Stomach (tissue), 9 donors: ENCODE results near the gene KCNQ1. TPM values are rescaled to one million over a fixed set of nuclear protein-coding genes. Genes with fewer than 3 reads are reported as not detected.

Source experiments
- DNase-seq, 2 donors: peaks; one replicate each; pipeline versions ENCODE4 v3.0.0 to v3.0.0-alpha.2; 2013 to 2019
- H3K27ac ChIP-seq, 5 donors: fragments of 200-600 bp in 4 of 5; sonication (generic) in 4 of 5; one replicate each; pipeline ENCODE4 v1.5.1; 2013 to 2019; ENCODE audit warnings: mild to moderate bottlenecking in 1 of 5, moderate library complexity in 1 of 5
- H3K27me3 ChIP-seq, 3 donors: fragments of 200-600 bp; sonication (generic); one replicate each; pipeline ENCODE4 v1.5.1; 2017 to 2019; ENCODE audit warnings: mixed run types in 1 of 3
- H3K36me3 ChIP-seq, 4 donors: fragments of 200-600 bp; sonication (generic); 1 replicate in 3 of 4; 2 replicates in 1 of 4; pipeline ENCODE4 v1.5.1; 2016 to 2019
- H3K4me1 ChIP-seq, 4 donors: fragments of 200-600 bp; sonication (generic); one replicate each; pipeline ENCODE4 v1.5.1; 2016 to 2019
- H3K4me3 ChIP-seq, 4 donors: fragments of 200-600 bp; sonication (generic) in 3 of 4; one replicate each; pipeline ENCODE4 v1.5.1; 2016 to 2019; ENCODE audit warnings: mild to moderate bottlenecking in 1 of 4
- H3K9me3 ChIP-seq, 4 donors: fragments of 200-600 bp; sonication (generic); one replicate each; pipeline ENCODE4 v1.5.1; 2016 to 2019
- CTCF ChIP-seq, 7 experiments: fragments of 450-650 bp in 4 of 7; fragments of 200-600 bp in 3 of 7; sonication (generic) in 3 of 7; IDR thresholded peaks; one replicate each; pipeline ENCODE4 v1.5.1; 2016 to 2019; ENCODE audit warnings: antibody characterized with exemption in 7 of 7, control low read depth in 2 of 7, mild to moderate bottlenecking in 1 of 7
- EP300 ChIP-seq: sonication (generic); formaldehyde crosslinking; IDR thresholded peaks from one replicate; pipeline ENCODE4 v1.6.1; 2017; ENCODE audit warnings: antibody characterized with exemption
- POLR2A ChIP-seq, 4 donors: fragments of 450-650 bp; IDR thresholded peaks; one replicate each; pipeline ENCODE4 v1.6.1; 2016; ENCODE audit warnings: antibody characterized with exemption in 4 of 4, control low read depth in 2 of 4, mild to moderate bottlenecking in 1 of 4, moderate library complexity in 1 of 4
- POLR2AphosphoS5 ChIP-seq, 3 donors: sonication (generic); formaldehyde crosslinking; IDR thresholded peaks; one replicate each; pipeline ENCODE4 v1.6.1; 2016; ENCODE audit warnings: antibody characterized with exemption in 3 of 3
- WGBS, 5 donors: extraction: QIAGEN DNeasy Blood & Tissue Kit in 3 of 5; methylation state at CpG; one replicate each; pipeline versions ENCODE4 v1.1.5 to v1.1.7; 2013 to 2018; 5-methylcytosine and 5-hydroxymethylcytosine counted together
- intact Hi-C: fragments of 100-400 bp; cut with DNase I; formaldehyde crosslinking; loops from one replicate; pipeline ENCODE4 v1.15.1; 2023; ENCODE audit warnings: low total_unique reads
- polyA plus RNA-seq, 3 donors: library from polyadenylated mRNA; stranded (reverse); fragments of 200-250 nt; gene quantifications; one replicate each; pipeline ENCODE4 v1.2.3, GENCODE V29; 2013
- total RNA-seq, 5 donors: library from RNA; depleted of rRNA; stranded (reverse); fragments of >200 nt; gene quantifications; one replicate each; pipeline versions ENCODE4 v1.1.0 to v1.2.3, GENCODE V29; 2014 to 2016
- donor health status: healthy with polysubstance abuse.
- donor health status: Bipolar disorder and iron deficiency.
- donor health status: healthy.

Gene KCNQ1
- total and polyA plus RNA-seq, 8 donors, result 12.1 to 155 (median 49.0) TPM

GRCh38 chr11:2779499-2779980, 334.7 kb downstream of the KCNQ1 start:
- no peaks in the 10 kb centered on the region for H3K9me3 ChIP-seq
- H3K36me3 ChIP-seq, result peaks cover 0 to 6% (median 0%) of the 10 kb centered on the region in 4 donors
- no peak for DNase-seq
- WGBS, 5 donors, result 30 to 56% (median 48%) methylated on average over 10 to 11 of the region's 11 CpGs
- intact Hi-C loops, result no loop called here
- no peak for TF ChIP-seq POLR2A (IDR thresholded peaks at IDR 0.05)
- TF ChIP-seq CTCF (IDR thresholded peaks at IDR 0.05), result no peak
- TF ChIP-seq EP300, result no peak
- TF ChIP-seq POLR2AphosphoS5 (IDR thresholded peaks at IDR 0.05), result peak in 1 of 3 donors; percentile 42
- no peak overlapping the region for H3K4me3 ChIP-seq
- H3K4me1 ChIP-seq, result peaks cover 52 to 73% (median 63%) of the 10 kb centered on the region in 4 donors
- H3K27ac ChIP-seq, result peak overlapping the region; percentile 85 to 95 (median 91)
- no peaks in the 10 kb centered on the region for H3K27me3 ChIP-seq

DNA sequence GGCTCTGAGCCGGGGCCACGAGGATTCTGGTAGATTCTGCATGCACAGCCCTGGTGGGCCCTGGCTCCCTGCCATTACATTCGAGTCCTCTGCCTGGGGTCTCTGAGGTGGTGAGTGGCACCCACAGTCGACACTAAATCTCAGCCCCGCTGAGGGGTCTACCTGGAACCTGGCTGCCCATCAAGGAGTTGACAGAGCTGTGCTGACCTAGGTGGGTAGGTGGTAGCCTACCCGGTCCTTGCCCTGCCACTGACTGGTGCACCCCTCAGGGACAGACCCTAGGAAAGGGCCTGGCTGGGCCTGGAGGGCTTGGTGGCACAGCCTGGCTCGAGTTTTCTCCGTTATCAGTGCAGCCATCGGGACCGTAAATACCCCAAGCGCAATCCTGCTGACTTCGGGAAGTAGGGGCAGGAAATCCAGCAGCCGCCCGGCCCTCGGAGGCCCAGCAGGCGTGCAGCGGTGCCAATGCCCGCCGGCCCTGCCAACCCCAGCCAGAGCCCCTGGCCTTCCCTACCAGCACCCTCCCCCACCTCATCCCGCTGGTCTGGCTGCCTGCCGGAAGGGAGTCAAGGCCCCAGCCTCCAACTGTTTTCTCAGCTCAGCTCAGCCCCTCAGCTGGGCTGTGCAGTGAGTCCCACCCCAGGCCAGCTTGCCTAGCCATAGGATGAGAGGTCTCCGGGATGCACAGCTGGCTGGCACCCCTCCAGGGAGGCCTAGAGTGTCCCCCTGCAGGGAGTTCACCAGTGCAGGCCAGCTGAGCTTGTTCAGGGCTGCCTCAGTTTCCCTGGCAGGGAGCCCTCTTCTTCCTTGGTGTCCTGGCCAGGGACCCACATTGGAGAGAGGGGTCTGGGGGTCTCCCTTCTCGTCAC, 335.4 kb downstream of the KCNQ1 start:
- peaks cover 0 to 6% (median 0%) of the 10 kb centered on the region in 4 donors for H3K36me3 ChIP-seq
- H3K4me1 ChIP-seq, result peaks cover 52 to 73% (median 63%) of the 10 kb centered on the region in 4 donors
- H3K27me3 ChIP-seq, result no peaks in the 10 kb centered on the region
- no peak overlapping the region for H3K4me3 ChIP-seq
- TF ChIP-seq POLR2A (IDR thresholded peaks at IDR 0.05) (no peak), CTCF (IDR thresholded peaks at IDR 0.05) (no peak), POLR2AphosphoS5 (IDR thresholded peaks at IDR 0.05) (no peak), EP300 (no peak)
- peak; percentile 85 to 86 for DNase-seq
- 21 to 52% (median 46%) methylated on average over 11 to 23 of the region's 23 CpGs for WGBS, 5 donors
- H3K9me3 ChIP-seq, result no peaks in the 10 kb centered on the region
- peak overlapping the region; percentile 85 to 95 (median 91) for H3K27ac ChIP-seq
- intact Hi-C loops, result no loop called here

GRCh38 chr11:2780850-2781407, 336.1 kb downstream of the KCNQ1 start:
- peak in 1 of 2 donors; percentile 20 for DNase-seq

More at GRCh38 chr11:2780850-2781407, 336.1 kb downstream of the KCNQ1 start:
- H3K36me3 ChIP-seq, result peaks cover 0 to 3% (median 0%) of the 10 kb centered on the region in 4 donors
- TF ChIP-seq CTCF (IDR thresholded peaks at IDR 0.05) (no peak), EP300 (no peak), POLR2A (IDR thresholded peaks at IDR 0.05) (no peak), POLR2AphosphoS5 (IDR thresholded peaks at IDR 0.05) (no peak)
- H3K4me3 ChIP-seq, result no peak overlapping the region
- H3K27ac ChIP-seq, result peak overlapping the region; percentile 85 to 95 (median 91)
- intact Hi-C loops, result no loop called here
- H3K9me3 ChIP-seq, result no peaks in the 10 kb centered on the region
- WGBS, 5 donors, result 38 to 59% (median 48%) methylated on average over 9 of the region's 9 CpGs
- H3K27me3 ChIP-seq, result no peaks in the 10 kb centered on the region
- peaks cover 52 to 73% (median 63%) of the 10 kb centered on the region in 4 donors for H3K4me1 ChIP-seq
